Omental fat pad (tissue), 4 donors: ENCODE data around the gene GGT6. TPM values are rescaled to one million over a fixed set of nuclear protein-coding genes. Genes with fewer than 3 reads are reported as not detected.

Experiments
- ATAC-seq: fragments of 150-250 bp; one replicate; pipeline ENCODE4 v1.9.1; 2016; ENCODE audit warnings: mild to moderate bottlenecking, moderate library complexity; ENCODE audit not compliant: low FRiP score
- DNase-seq: peaks from one replicate; pipeline ENCODE4 v3.0.0-alpha.2; 2019; ENCODE audit warnings: low spot score
- CTCF ChIP-seq, 3 donors: fragments of 450-650 bp; IDR thresholded peaks; one replicate each; pipeline ENCODE4 v1.5.1; 2016 to 2017; ENCODE audit warnings: antibody characterized with exemption in 3 of 3, mild to moderate bottlenecking in 3 of 3, moderate library complexity in 2 of 3
- total RNA-seq, 4 donors: library from RNA; depleted of rRNA; stranded (reverse); fragments of >200 nt; gene quantifications; one replicate each; pipeline ENCODE4 v1.1.0, GENCODE V29; 2016

GGT6 gene
- total RNA-seq, 4 donors from 2014 or later = 0.37 TPM; not detected in 3

- no peak for TF ChIP-seq CTCF (IDR thresholded peaks at IDR 0.05)
- DNase-seq (no peak), ATAC-seq (no peak)
Measured at GRCh38 chr17:4547118-4547906, 13.1 kb downstream of the GGT6 start.

- DNase-seq (no peak), ATAC-seq (no peak)
- TF ChIP-seq CTCF (IDR thresholded peaks at IDR 0.05) = no peak
Measured at GRCh38 chr17:4545217-4545951, 15.0 kb downstream of the GGT6 start.

- ATAC-seq (no peak), DNase-seq (no peak)
- TF ChIP-seq CTCF (IDR thresholded peaks at IDR 0.05) = no peak
Measured at GRCh38 chr17:4544951-4545216, 15.5 kb downstream of the GGT6 start.

GRCh38 chr17:4544135-4544950 lies 16.0 kb downstream of the GGT6 start:
- TF ChIP-seq CTCF (IDR thresholded peaks at IDR 0.05) = no peak
- DNase-seq = no peak
- no peak for ATAC-seq

- DNase-seq = no peak
- no peak for ATAC-seq
- TF ChIP-seq CTCF (IDR thresholded peaks at IDR 0.05) = no peak
Measured at GRCh38 chr17:4543557-4544026, 16.8 kb downstream of the GGT6 start.

GRCh38 chr17:4542726-4543191 lies 17.6 kb downstream of the GGT6 start:
- DNase-seq = no peak
- TF ChIP-seq CTCF (IDR thresholded peaks at IDR 0.05) = no peak
- ATAC-seq = no peak
